Measurements from ENCODE around the gene ZNF485. TPM values are rescaled to one million over a fixed set of nuclear protein-coding genes. Genes with fewer than 3 reads are reported as not detected.

Gene ZNF485
- total RNA-seq, 2 donors from 2014 or later, result 1.6 to 2.8 TPM

GRCh38 chr10:43645866-43646265 lies 39.6 kb downstream of the ZNF485 start:
- Histone ChIP-seq H3K4me3 (no peak overlapping the region), H3K9me3 (no peaks in the 10 kb centered on the region), H3K27ac (no peak overlapping the region), H3K27me3 (no peaks in the 10 kb centered on the region), H3K36me3 (peaks cover 15% of the 10 kb centered on the region), H3K9ac (ENCODE audit: low read depth in 2 of 2, low read length in 2 of 2) (no peak overlapping the region), H3K4me1 (no peaks in the 10 kb centered on the region)
- TF ChIP-seq CTCF (IDR thresholded peaks at IDR 0.05), result no peak
- no peak for DNase-seq
- intact Hi-C loops (cut with DNase I), result no loop called here

- H3K4me3 ChIP-seq, result peak overlapping the region; percentile 96
- H3K27me3 ChIP-seq, result no peaks in the 10 kb centered on the region
- no peaks in the 10 kb centered on the region for H3K9me3 ChIP-seq
- no peak for DNase-seq
- no peak for TF ChIP-seq CTCF (IDR thresholded peaks at IDR 0.05)
- no peak overlapping the region for H3K27ac ChIP-seq
- H3K4me1 ChIP-seq, result no peaks in the 10 kb centered on the region
- no peak overlapping the region for H3K9ac ChIP-seq (ENCODE audit: low read depth in 2 of 2, low read length in 2 of 2)
- intact Hi-C loops (cut with DNase I), result no loop called here
- H3K36me3 ChIP-seq, result peaks cover 15% of the 10 kb centered on the region
Measured at GRCh38 chr10:43647576-43647975, 41.3 kb downstream of the ZNF485 start.

- intact Hi-C loops (cut with DNase I), result no loop called here
- H3K27me3 ChIP-seq, result no peaks in the 10 kb centered on the region
Measured at GRCh38 chr10:43648095-43648397, 41.8 kb downstream of the ZNF485 start.

GRCh38 chr10:43648398-43649184 lies 42.4 kb downstream of the ZNF485 start, which contains the start of gene ZNF32:
ZNF32 (minus strand) TSS chr10:43648881; CDS start chr10:43646133, 2,748 bp downstream.
- no peaks in the 10 kb centered on the region for H3K9me3 ChIP-seq
- H3K27me3 ChIP-seq, result no peaks in the 10 kb centered on the region
- peak within 1 kb of the TSS; percentile 47 for H3K27ac ChIP-seq
- DNase-seq, result peak; percentile 81
- H3K4me1 ChIP-seq, result no peaks in the 10 kb centered on the region
- peak within 1 kb of the TSS; percentile 74 to 97 for H3K9ac ChIP-seq (ENCODE audit: low read depth in 2 of 2, low read length in 2 of 2)
- no peak for TF ChIP-seq CTCF (IDR thresholded peaks at IDR 0.05)
- H3K4me3 ChIP-seq, result peak within 1 kb of the TSS; percentile 96
- intact Hi-C loops (cut with DNase I), result no loop called here
- peaks cover 15% of the 10 kb centered on the region for H3K36me3 ChIP-seq

More at GRCh38 chr10:43648095-43648397, 41.8 kb downstream of the ZNF485 start:
- no peaks in the 10 kb centered on the region for H3K9me3 ChIP-seq
- peak overlapping the region; percentile 96 for H3K4me3 ChIP-seq
- no peak overlapping the region for H3K27ac ChIP-seq
- DNase-seq, result no peak
- H3K9ac ChIP-seq (ENCODE audit: low read depth in 2 of 2, low read length in 2 of 2), result peak overlapping the region; percentile 41 to 97
- H3K4me1 ChIP-seq, result no peaks in the 10 kb centered on the region
- TF ChIP-seq CTCF (IDR thresholded peaks at IDR 0.05), result no peak
- H3K36me3 ChIP-seq, result peaks cover 15% of the 10 kb centered on the region

GRCh38 chr10:43649185-43649523 lies 42.9 kb downstream of the ZNF485 start:
- Histone ChIP-seq H3K9ac (ENCODE audit: low read depth in 2 of 2, low read length in 2 of 2) (peak overlapping the region; percentile 57 to 74), H3K9me3 (no peaks in the 10 kb centered on the region)
- intact Hi-C loops (cut with DNase I), result no loop called here

More at GRCh38 chr10:43649185-43649523, 42.9 kb downstream of the ZNF485 start:
- Histone ChIP-seq H3K36me3 (peaks cover 12% of the 10 kb centered on the region), H3K4me3 (peak overlapping the region; percentile 96), H3K27me3 (no peaks in the 10 kb centered on the region), H3K27ac (no peak overlapping the region), H3K4me1 (no peaks in the 10 kb centered on the region)
- no peak for DNase-seq
- TF ChIP-seq CTCF (IDR thresholded peaks at IDR 0.05), result no peak
